PC-9 (cell line): ENCODE data around the gene NOB1. TPM values are rescaled to one million over a fixed set of nuclear protein-coding genes. Genes with fewer than 3 reads are reported as not detected.

ENCODE experiments used
- BruUV-seq: library from RNA; stranded (reverse); fragments of 400-500 nt; replicated peaks from 2 replicates; lab custom pipeline; 2021; lab: Mats Ljungman, UMichigan
- CTCF ChIA-PET: fragments of 300-600 bp; sonication (Branson Sonifier 250); formaldehyde crosslinking; loops from one replicate; lab custom pipeline; 2022; ENCODE audit warnings: antibody characterized with exemption; lab: Charles Lee
- POLR2A ChIA-PET: fragments of 300-600 bp; sonication (Branson Sonifier 250); formaldehyde crosslinking; loops from one replicate; lab custom pipeline; 2022; ENCODE audit warnings: antibody characterized with exemption; ENCODE audit not compliant: unreplicated experiment; lab: Charles Lee
- DNase-seq, 2 experiments: peaks; one replicate each; pipeline versions ENCODE4 v3.0.0 to v3.0.0-alpha.2; 2015 to 2022; ENCODE audit warnings: mixed read lengths in 1 of 2
- H2AFZ ChIP-seq: fragments of 200-600 bp; sonication (generic); 2 replicates; pipeline ENCODE4 v1.8.1; 2017; ENCODE audit warnings: antibody characterized with exemption
- H3F3A ChIP-seq: fragments of 200-600 bp; sonication (generic); 2 replicates; pipeline ENCODE4 v1.8.1; 2017; ENCODE audit warnings: antibody characterized with exemption, mild to moderate bottlenecking, low read depth; ENCODE audit not compliant: insufficient read depth
- H3K27ac ChIP-seq: fragments of 200-600 bp; sonication (generic); 2 replicates; pipeline ENCODE4 v1.6.1; 2016; ENCODE audit warnings: mixed run types
- H3K27me3 ChIP-seq: fragments of 200-600 bp; sonication (generic); 2 replicates; pipeline ENCODE4 v1.6.1; 2016; ENCODE audit warnings: low read depth, mixed run types; ENCODE audit not compliant: insufficient read depth
- H3K36me3 ChIP-seq: fragments of 200-600 bp; sonication (generic); 2 replicates; pipeline ENCODE4 v1.6.1; 2016; ENCODE audit warnings: low read depth, mixed run types
- H3K4me1 ChIP-seq: fragments of 200-600 bp; sonication (generic); replicated peaks from 2 replicates; pipeline ENCODE4 v1.6.1; 2016; ENCODE audit warnings: mixed run types; ENCODE audit not compliant: insufficient read depth
- H3K4me2 ChIP-seq: fragments of 200-600 bp; sonication (generic); 2 replicates; pipeline ENCODE4 v1.6.1; 2017; ENCODE audit warnings: mixed run types
- H3K4me3 ChIP-seq: fragments of 200-600 bp; sonication (generic); 2 replicates; pipeline ENCODE4 v1.6.1; 2016; ENCODE audit warnings: mixed run types
- H3K79me2 ChIP-seq: fragments of 200-600 bp; sonication (generic); 2 replicates; pipeline ENCODE4 v1.6.1; 2017; ENCODE audit warnings: low read depth, mixed run types
- H3K9me2 ChIP-seq: fragments of 200-600 bp; sonication (generic); 2 replicates; pipeline ENCODE4 v1.8.1; 2017; ENCODE audit warnings: mild to moderate bottlenecking; ENCODE audit not compliant: insufficient read depth
- H3K9me3 ChIP-seq: fragments of 200-600 bp; sonication (generic); 2 replicates; pipeline ENCODE4 v1.8.1; 2016; ENCODE audit warnings: low read depth; ENCODE audit not compliant: insufficient read depth
- H4K20me1 ChIP-seq: fragments of 200-600 bp; sonication (generic); 2 replicates; pipeline ENCODE4 v1.8.1; 2017; ENCODE audit not compliant: insufficient read depth
- CTCF ChIP-seq: fragments of 200-600 bp; sonication (generic); conservative IDR thresholded peaks from 2 replicates; pipeline ENCODE4 v1.6.1; 2017; ENCODE audit warnings: mixed run types, antibody characterized with exemption, mild to moderate bottlenecking, moderate library complexity
- EZH2 ChIP-seq: fragments of 200-600 bp; sonication (generic); IDR thresholded peaks from 2 replicates; pipeline ENCODE4 v1.8.0; 2017; ENCODE audit warnings: antibody characterized with exemption, low read depth
- intact Hi-C: fragments of 100-400 bp; cut with micrococcal nuclease; formaldehyde crosslinking; loops from one replicate; pipeline ENCODE4 v1.10.0; 2022; ENCODE audit not compliant: unreplicated experiment
- total RNA-seq: library from RNA; stranded (reverse); gene quantifications from 2 replicates; pipeline ENCODE4 v1.2.3, GENCODE V29; 2021

Gene NOB1
- total RNA-seq, 1 experiment from 2014 or later, result 66.9 TPM

- BruUV-seq, result no TSS peak
- peaks cover 11% of the 10 kb centered on the region for H3K79me2 ChIP-seq
- intact Hi-C loops, result no loop called here
These were observed 26.4 kb upstream of the NOB1 start for GRCh38 chr16:69781118-69781517.

GRCh38 chr16:69779724-69780123 lies 25.0 kb upstream of the NOB1 start:
- no TSS peak for BruUV-seq

More at GRCh38 chr16:69781118-69781517, 26.4 kb upstream of the NOB1 start:
- POLR2A ChIA-PET, result no interaction called here
- H4K20me1 ChIP-seq, result peaks cover 5% of the 10 kb centered on the region; the same call in 1 of the 2 replicates
- peaks cover 3% of the 10 kb centered on the region; the same call in 1 of the 2 replicates for H3K36me3 ChIP-seq
- no peaks in the 10 kb centered on the region for H3K4me1 ChIP-seq
- H2AFZ ChIP-seq, result no peak overlapping the region
- H3K27ac ChIP-seq, result no peak overlapping the region
- CTCF ChIA-PET, result no interaction called here
- H3K9me3 ChIP-seq, result no peaks in the 10 kb centered on the region
- H3K9me2 ChIP-seq, result no peaks in the 10 kb centered on the region
- TF ChIP-seq EZH2, result no peak
- no peak for TF ChIP-seq CTCF
- no peak overlapping the region for H3K4me3 ChIP-seq
- H3K27me3 ChIP-seq, result no peaks in the 10 kb centered on the region
- DNase-seq, result no peak
- no peaks in the 10 kb centered on the region for H3F3A ChIP-seq
- H3K4me2 ChIP-seq, result no peak overlapping the region

GRCh38 chr16:69775563-69775962 lies 20.8 kb upstream of the NOB1 start:
- H3K27ac ChIP-seq, result no peak overlapping the region
- H3K9me3 ChIP-seq, result no peaks in the 10 kb centered on the region
- H3K36me3 ChIP-seq, result peaks cover 10% of the 10 kb centered on the region
- H3K4me2 ChIP-seq, result no peak overlapping the region
- no peak overlapping the region for H2AFZ ChIP-seq
- intact Hi-C loops, result no loop called here
- H3K4me1 ChIP-seq, result 0 out of 2 replicates have a peak, but pooled peaks cover 14% of the 10 kb centered on the region
- ChIA-PET POLR2A (interaction anchor here (0.6 kb wide), 1 partner anchor 8 kb away, joined by 8 read pairs; no protein-coding TSS in a partner anchor), CTCF (no interaction called here)
- H3K4me3 ChIP-seq, result no peak overlapping the region
- no peaks in the 10 kb centered on the region for H3K27me3 ChIP-seq
- peaks cover 3% of the 10 kb centered on the region; the same call in 1 of the 2 replicates for H4K20me1 ChIP-seq
- no peaks in the 10 kb centered on the region for H3K9me2 ChIP-seq
- BruUV-seq, result no TSS peak
- TF ChIP-seq EZH2 (no peak), CTCF (no peak)
- DNase-seq, result no peak
- H3K79me2 ChIP-seq, result peaks cover 56% of the 10 kb centered on the region
- H3F3A ChIP-seq, result no peaks in the 10 kb centered on the region

More at GRCh38 chr16:69779724-69780123, 25.0 kb upstream of the NOB1 start:
- ChIA-PET POLR2A (no interaction called here), CTCF (no interaction called here)
- Histone ChIP-seq H3K27me3 (no peaks in the 10 kb centered on the region), H3K9me3 (no peaks in the 10 kb centered on the region), H3K4me2 (no peak overlapping the region), H3K27ac (no peak overlapping the region), H3K9me2 (no peaks in the 10 kb centered on the region), H4K20me1 (peaks cover 5% of the 10 kb centered on the region; the same call in 1 of the 2 replicates), H3F3A (no peaks in the 10 kb centered on the region), H2AFZ (no peak overlapping the region), H3K4me3 (no peak overlapping the region), H3K4me1 (0 out of 2 replicates have a peak, but pooled peaks cover 5% of the 10 kb centered on the region), H3K79me2 (peaks cover 23% of the 10 kb centered on the region), H3K36me3 (peaks cover 10% of the 10 kb centered on the region)
- no peak for TF ChIP-seq EZH2
- TF ChIP-seq CTCF, result no peak
- DNase-seq, result no peak
- intact Hi-C loops, result no loop called here
